Fibroblast of the aortic adventitia (primary cell): ENCODE measurements around the gene KDM4B. TPM values are rescaled to one million over a fixed set of nuclear protein-coding genes. Genes with fewer than 3 reads are reported as not detected.
A peak's percentile ranks its signal among the peaks of the same experiment; 100 is the strongest.

Experiments used
- DNase-seq: peaks from one replicate; pipeline ENCODE4 v3.0.0-alpha.2; 2010; ENCODE audit warnings: low read depth
- H3K4me3 ChIP-seq: 2 replicates; pipeline ENCODE4 v1.5.1; 2011; ENCODE audit warnings: low read depth, mild to moderate bottlenecking, control low read depth, low read length, moderate library complexity
- CTCF ChIP-seq: IDR thresholded peaks from 2 replicates; pipeline ENCODE4 v1.5.1; 2011; ENCODE audit warnings: mild to moderate bottlenecking, low read length, control low read depth, inconsistent platforms; ENCODE audit not compliant: insufficient read depth
- total RNA-seq: library from RNA; depleted of rRNA; stranded (reverse); fragments of >200 nt; gene quantifications from 2 replicates; pipeline ENCODE4 v1.2.3, GENCODE V29; 2012; ENCODE audit warnings: low replicate concordance

KDM4B gene
- total RNA-seq, 1 donor: 13.5 TPM

- TF ChIP-seq CTCF: no peak
- no peak overlapping the region for H3K4me3 ChIP-seq
- DNase-seq: no peak
Observed at GRCh38 chr19:5177745-5178450, 209.0 kb downstream of the KDM4B start.

DNA sequence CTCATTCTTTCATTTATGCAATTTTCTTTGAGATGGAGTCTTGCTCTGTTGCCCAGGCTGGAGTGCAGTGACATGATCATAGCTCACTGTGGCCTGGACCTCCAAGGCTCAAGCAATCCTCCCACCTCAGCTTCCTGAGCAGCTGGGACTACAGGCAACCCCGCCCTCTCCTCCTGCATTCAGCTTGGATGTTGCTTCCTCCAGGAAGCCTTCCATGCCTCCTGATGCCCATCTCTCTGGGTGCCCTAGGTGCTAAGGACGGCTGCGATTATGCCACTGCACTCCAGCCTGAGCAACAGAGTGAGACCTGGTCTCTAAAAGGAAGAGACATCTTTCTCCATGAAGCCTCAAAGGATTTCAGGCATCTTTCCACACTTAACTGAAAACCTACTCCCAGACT is 209.9 kb downstream of the KDM4B start:
- no peak for DNase-seq
- no peak for TF ChIP-seq CTCF
- H3K4me3 ChIP-seq: no peak overlapping the region

GRCh38 chr19:5179256-5179655 is 210.3 kb downstream of the KDM4B start:
- no peak for TF ChIP-seq CTCF
- no peak overlapping the region for H3K4me3 ChIP-seq
- DNase-seq: no peak

DNA sequence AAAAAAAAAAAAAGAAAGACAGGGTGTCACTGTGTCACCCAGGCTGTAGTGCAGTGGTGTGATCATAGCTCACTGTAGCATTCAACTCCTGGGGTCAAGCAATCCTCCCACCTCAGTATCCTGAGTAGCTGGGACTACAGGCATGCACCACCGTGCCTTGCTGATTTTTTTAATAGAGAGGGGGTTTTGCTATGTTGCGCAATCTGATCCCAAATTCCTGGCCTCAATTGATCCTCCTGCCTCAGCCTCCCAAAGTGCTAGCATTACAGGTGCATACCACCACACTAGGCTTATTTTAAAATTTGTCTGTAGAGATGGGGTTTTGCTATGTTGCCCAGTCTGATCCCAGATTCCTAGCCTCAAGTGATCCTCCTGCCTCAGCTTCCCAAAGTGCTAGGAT is 212.4 kb downstream of the KDM4B start:
- TF ChIP-seq CTCF: no peak
- H3K4me3 ChIP-seq: no peak overlapping the region
- no peak for DNase-seq

DNA sequence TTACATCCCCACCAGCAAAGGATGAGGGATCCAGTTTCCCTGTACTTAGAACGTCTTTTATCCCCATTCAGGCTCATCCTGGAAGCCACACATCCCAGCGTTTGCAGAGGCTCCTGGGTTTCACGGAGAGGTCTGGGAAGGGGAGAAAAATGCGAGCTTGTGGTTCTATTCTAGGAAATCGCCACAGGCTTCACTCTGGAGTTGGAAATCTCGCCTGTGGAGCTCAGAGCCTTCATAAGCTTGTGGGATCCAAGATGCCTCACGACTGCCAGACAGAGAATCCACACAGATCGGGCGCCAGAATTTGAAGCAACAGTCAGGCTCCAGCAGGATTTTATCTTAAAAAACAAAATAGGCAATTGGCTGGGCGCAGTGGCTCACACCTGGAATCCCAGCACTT is 213.8 kb downstream of the KDM4B start:
- DNase-seq: peak; percentile 57
- no peak overlapping the region for H3K4me3 ChIP-seq
- TF ChIP-seq CTCF: no peak

- no peak for TF ChIP-seq CTCF
- no peak for DNase-seq
- H3K4me3 ChIP-seq: no peak overlapping the region
Observed at GRCh38 chr19:5183616-5184015, 214.7 kb downstream of the KDM4B start.

GRCh38 chr19:5184930-5185329 is 216.0 kb downstream of the KDM4B start:
- TF ChIP-seq CTCF: no peak
- H3K4me3 ChIP-seq: no peak overlapping the region
- no peak for DNase-seq
